PC-3 (cell line): ENCODE data around the gene ETNK2. TPM values are rescaled to one million over a fixed set of nuclear protein-coding genes. Genes with fewer than 3 reads are reported as not detected.

Experiments used
- ATAC-seq: fragments of 200-7000 bp; cut with Tn5 transposase; 2 replicates; pipeline ENCODE4 v1.9.1; 2020; ENCODE audit warnings: mild to moderate bottlenecking, moderate library complexity
- BruUV-seq: library from RNA; stranded (reverse); fragments of 400-500 nt; replicated peaks from 2 replicates; lab custom pipeline; 2021; lab: Mats Ljungman, UMichigan
- CTCF ChIA-PET: fragments of 300-600 bp; sonication (Branson Sonifier 250); formaldehyde crosslinking; loops from one replicate; lab custom pipeline; 2022; ENCODE audit warnings: antibody characterized with exemption; lab: Charles Lee
- POLR2A ChIA-PET: fragments of 300-600 bp; sonication (Branson Sonifier 250); formaldehyde crosslinking; loops from one replicate; lab custom pipeline; 2022; ENCODE audit warnings: antibody characterized with exemption; ENCODE audit not compliant: unreplicated experiment; lab: Charles Lee
- DNase-seq: peaks from one replicate; pipeline ENCODE4 v3.0.0-alpha.2; 2015
- H2AFZ ChIP-seq: fragments of 300-600 bp; sonication (generic); 2 replicates; pipeline ENCODE4 v1.6.0; 2016; ENCODE audit warnings: antibody characterized with exemption, low read length
- H3F3A ChIP-seq: fragments of 300-600 bp; sonication (generic); one replicate; pipeline ENCODE4 v1.6.0; 2017; ENCODE audit warnings: antibody characterized with exemption, low read length, control low read depth, mild to moderate bottlenecking; ENCODE audit not compliant: unreplicated experiment
- H3K27ac ChIP-seq: fragments of 300-600 bp; sonication (generic); 2 replicates; pipeline ENCODE4 v1.5.1; 2016; ENCODE audit warnings: mild to moderate bottlenecking, low read length
- H3K27me3 ChIP-seq: fragments of 300-600 bp; sonication (generic); 2 replicates; pipeline ENCODE4 v1.6.1; 2016; ENCODE audit warnings: low read length, mixed read lengths
- H3K36me3 ChIP-seq: fragments of 300-600 bp; sonication (generic); 2 replicates; pipeline ENCODE4 v1.6.1; 2016; ENCODE audit warnings: low read depth, mixed run types, low read length, mixed read lengths
- H3K4me1 ChIP-seq: fragments of 300-600 bp; sonication (generic); 2 replicates; pipeline ENCODE4 v1.5.1; 2016; ENCODE audit warnings: low read length; ENCODE audit not compliant: insufficient read depth
- H3K4me2 ChIP-seq: fragments of 300-600 bp; sonication (generic); 2 replicates; pipeline ENCODE4 v1.6.0; 2016; ENCODE audit warnings: low read length
- H3K4me3 ChIP-seq: fragments of 300-600 bp; sonication (generic); 2 replicates; pipeline ENCODE4 v1.5.1; 2016; ENCODE audit warnings: mild to moderate bottlenecking, low read length, mixed read lengths
- H3K79me2 ChIP-seq: fragments of 300-600 bp; sonication (generic); 2 replicates; pipeline ENCODE4 v1.6.1; 2017; ENCODE audit warnings: low read length, mixed read lengths
- H3K9ac ChIP-seq: fragments of 300-600 bp; sonication (generic); 2 replicates; pipeline ENCODE4 v1.6.0; 2016; ENCODE audit warnings: mild to moderate bottlenecking, low read length
- H3K9me2 ChIP-seq: fragments of 300-600 bp; sonication (generic); replicated peaks from 2 replicates; pipeline ENCODE4 v1.6.1; 2016; ENCODE audit warnings: mixed run types, low read length, mixed read lengths
- H3K9me3 ChIP-seq: fragments of 300-600 bp; sonication (generic); 2 replicates; pipeline ENCODE4 v1.6.1; 2016; ENCODE audit warnings: low read length, mixed read lengths
- H4K20me1 ChIP-seq: fragments of 300-600 bp; sonication (generic); 2 replicates; pipeline ENCODE4 v1.6.1; 2016; ENCODE audit warnings: low read length, mixed read lengths
- EZH2 ChIP-seq: fragments of 300-600 bp; sonication (generic); IDR thresholded peaks from one replicate; pipeline ENCODE4 v1.6.1; 2017; ENCODE audit warnings: antibody characterized with exemption, mild to moderate bottlenecking, low read length; ENCODE audit not compliant: unreplicated experiment
- EZH2phosphoT487 ChIP-seq: fragments of 300-600 bp; sonication (generic); IDR thresholded peaks from 2 replicates; pipeline ENCODE4 v1.6.1; 2018; ENCODE audit warnings: mild to moderate bottlenecking, antibody characterized with exemption, low read length, borderline replicate concordance
- intact Hi-C: fragments of 100-400 bp; cut with micrococcal nuclease; formaldehyde crosslinking; loops from 2 replicates; pipeline ENCODE4 v1.9.0; 2023
- total RNA-seq: library from RNA; depleted of rRNA; stranded (reverse); fragments of >200 nt; gene quantifications from 2 replicates; pipeline ENCODE4 v1.2.3, GENCODE V29; 2014
- TF ChIP-seq, protein P1 (sequence below): fragments of 300-600 bp; sonication (generic); conservative IDR thresholded peaks from 2 replicates; pipeline ENCODE4 v1.5.1; 2017; ENCODE audit warnings: antibody characterized with exemption, low read depth, mild to moderate bottlenecking, low read length

Gene ETNK2
- total RNA-seq, 1 experiment from 2014 or later: 37.1 TPM

DNA sequence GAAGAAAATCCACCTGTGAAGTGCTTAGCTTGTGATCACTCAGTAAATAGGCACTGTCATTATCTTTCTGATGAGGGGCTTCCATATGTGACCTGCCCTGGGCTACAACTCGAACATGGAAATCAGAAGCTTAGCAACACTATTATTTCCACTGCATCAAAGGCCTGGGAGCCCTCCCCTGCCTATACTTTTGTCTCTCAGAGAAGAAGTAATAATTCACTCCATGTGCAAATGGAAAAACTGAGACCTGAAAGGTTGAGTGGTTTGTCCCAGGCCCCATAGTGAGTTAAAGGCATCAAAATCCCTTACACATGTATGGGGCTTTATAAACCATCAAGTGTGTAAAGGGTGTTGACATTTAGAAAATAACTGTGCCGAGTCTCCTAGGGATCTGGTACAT is 58.1 kb downstream of the ETNK2 start:
- intact Hi-C loops: no loop called here
- Histone ChIP-seq H3K79me2 (peaks cover 100% of the 10 kb centered on the region), H4K20me1 (peaks cover 37% of the 10 kb centered on the region), H3K27ac (no peak overlapping the region), H3K9me2 (no peaks in the 10 kb centered on the region), H3K27me3 (no peaks in the 10 kb centered on the region), H3K36me3 (no peaks in the 10 kb centered on the region), H3K9ac (no peak overlapping the region), H3F3A (no peaks in the 10 kb centered on the region), H2AFZ (no peak overlapping the region), H3K4me3 (no peak overlapping the region), H3K4me2 (no peak overlapping the region), H3K4me1 (peaks cover 27% of the 10 kb centered on the region), H3K9me3 (no peaks in the 10 kb centered on the region)
- ChIA-PET POLR2A (no interaction called here), CTCF (interaction anchor here (1.6 kb wide), 1 partner anchor 35 kb away, joined by 4 read pairs; no protein-coding TSS in a partner anchor)
- ATAC-seq (no peak), DNase-seq (no peak)
- TF ChIP-seq EZH2 (no peak), EZH2phosphoT487 (no peak)
- TF ChIP-seq, protein P1, sequence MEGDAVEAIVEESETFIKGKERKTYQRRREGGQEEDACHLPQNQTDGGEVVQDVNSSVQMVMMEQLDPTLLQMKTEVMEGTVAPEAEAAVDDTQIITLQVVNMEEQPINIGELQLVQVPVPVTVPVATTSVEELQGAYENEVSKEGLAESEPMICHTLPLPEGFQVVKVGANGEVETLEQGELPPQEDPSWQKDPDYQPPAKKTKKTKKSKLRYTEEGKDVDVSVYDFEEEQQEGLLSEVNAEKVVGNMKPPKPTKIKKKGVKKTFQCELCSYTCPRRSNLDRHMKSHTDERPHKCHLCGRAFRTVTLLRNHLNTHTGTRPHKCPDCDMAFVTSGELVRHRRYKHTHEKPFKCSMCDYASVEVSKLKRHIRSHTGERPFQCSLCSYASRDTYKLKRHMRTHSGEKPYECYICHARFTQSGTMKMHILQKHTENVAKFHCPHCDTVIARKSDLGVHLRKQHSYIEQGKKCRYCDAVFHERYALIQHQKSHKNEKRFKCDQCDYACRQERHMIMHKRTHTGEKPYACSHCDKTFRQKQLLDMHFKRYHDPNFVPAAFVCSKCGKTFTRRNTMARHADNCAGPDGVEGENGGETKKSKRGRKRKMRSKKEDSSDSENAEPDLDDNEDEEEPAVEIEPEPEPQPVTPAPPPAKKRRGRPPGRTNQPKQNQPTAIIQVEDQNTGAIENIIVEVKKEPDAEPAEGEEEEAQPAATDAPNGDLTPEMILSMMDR: no peak
- no TSS peak for BruUV-seq

DNA sequence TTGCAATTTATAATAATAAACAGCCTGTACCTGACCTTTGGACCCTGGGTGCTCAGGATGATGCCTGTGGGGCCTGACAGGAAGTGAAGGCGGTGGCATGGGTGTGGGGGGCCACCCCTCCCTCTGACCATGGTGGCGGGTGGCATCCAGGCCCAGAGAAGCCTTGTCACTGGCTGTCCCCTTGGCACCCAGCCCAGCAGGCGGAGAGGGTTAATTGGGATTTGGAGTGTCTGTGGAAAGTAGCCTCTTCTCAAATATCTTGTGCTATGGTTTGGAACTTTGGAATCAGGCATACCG is 58.5 kb downstream of the ETNK2 start:
- intact Hi-C loops: no loop called here
- H3K79me2 ChIP-seq: peaks cover 100% of the 10 kb centered on the region
- no peak overlapping the region for H3K9ac ChIP-seq
- POLR2A ChIA-PET: no interaction called here
- H2AFZ ChIP-seq: no peak overlapping the region
- no peaks in the 10 kb centered on the region for H3K9me3 ChIP-seq
- H3K36me3 ChIP-seq: no peaks in the 10 kb centered on the region
- no peaks in the 10 kb centered on the region for H3K9me2 ChIP-seq
- TF ChIP-seq EZH2: no peak
- TF ChIP-seq EZH2phosphoT487: no peak
- TF ChIP-seq, protein P1: no peak
- H3F3A ChIP-seq: no peaks in the 10 kb centered on the region
- no peaks in the 10 kb centered on the region for H3K27me3 ChIP-seq
- H3K4me1 ChIP-seq: peaks cover 27% of the 10 kb centered on the region
- H4K20me1 ChIP-seq: peaks cover 40% of the 10 kb centered on the region
- no peak overlapping the region for H3K4me3 ChIP-seq
- DNase-seq (no peak), ATAC-seq (no peak)
- no TSS peak for BruUV-seq
- H3K27ac ChIP-seq: no peak overlapping the region
- CTCF ChIA-PET: no interaction called here
- no peak overlapping the region for H3K4me2 ChIP-seq

DNA sequence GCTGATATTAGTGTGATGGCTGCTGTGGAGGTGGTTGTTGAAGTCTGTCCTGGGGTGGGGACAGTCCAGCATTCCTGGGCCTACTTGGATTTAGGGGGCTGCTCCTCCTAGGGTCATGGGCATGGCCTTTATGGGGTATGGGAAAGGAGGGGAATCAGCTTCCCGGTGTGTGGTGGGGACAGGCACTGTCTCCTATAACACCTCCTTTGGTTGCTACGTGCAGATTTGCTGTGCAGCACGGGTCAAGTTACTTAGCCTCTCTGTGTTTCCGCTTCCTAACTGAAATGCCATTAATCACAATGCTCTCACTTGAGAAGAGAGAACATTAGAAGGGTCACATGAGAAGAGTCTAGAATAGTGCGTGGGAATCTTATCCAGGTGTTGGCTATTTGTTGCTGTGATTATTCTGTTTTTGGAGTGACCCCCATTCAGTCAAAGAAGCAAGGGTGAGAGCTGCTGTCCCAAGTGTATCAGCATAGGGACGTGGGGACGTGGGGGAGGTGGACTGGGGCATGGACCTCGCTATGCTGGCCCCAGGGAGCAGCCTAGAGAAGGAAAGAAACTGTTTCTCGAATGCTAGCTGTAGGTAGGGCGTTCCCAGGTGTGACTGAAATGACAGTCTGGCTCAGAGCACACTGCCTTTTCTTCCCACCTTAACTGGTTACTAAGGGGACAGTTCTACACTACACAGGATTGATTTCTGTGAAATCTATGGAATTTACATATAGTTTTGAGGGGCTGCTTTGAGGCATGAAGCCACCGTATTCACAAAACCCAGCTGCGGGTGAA is 59.0 kb downstream of the ETNK2 start:
- no peak overlapping the region for H3K4me2 ChIP-seq
- ATAC-seq: no peak
- H3K4me1 ChIP-seq: peaks cover 27% of the 10 kb centered on the region
- no peak for DNase-seq
- no peaks in the 10 kb centered on the region for H3K27me3 ChIP-seq
- ChIA-PET POLR2A (interaction anchor here (0.6 kb wide), 1 partner anchor 277 kb away, joined by 3 read pairs; no protein-coding TSS in a partner anchor), CTCF (no interaction called here)
- H2AFZ ChIP-seq: no peak overlapping the region
- no peaks in the 10 kb centered on the region for H3K36me3 ChIP-seq
- peaks cover 100% of the 10 kb centered on the region for H3K79me2 ChIP-seq
- H3K9ac ChIP-seq: no peak overlapping the region
- no peak overlapping the region for H3K4me3 ChIP-seq
- TF ChIP-seq EZH2phosphoT487: no peak
- TF ChIP-seq EZH2: no peak
- TF ChIP-seq, protein P1: no peak
- BruUV-seq: no TSS peak
- H3K9me3 ChIP-seq: no peaks in the 10 kb centered on the region
- intact Hi-C loops: no loop called here
- H4K20me1 ChIP-seq: peaks cover 44% of the 10 kb centered on the region
- no peaks in the 10 kb centered on the region for H3K9me2 ChIP-seq
- no peak overlapping the region for H3K27ac ChIP-seq
- no peaks in the 10 kb centered on the region for H3F3A ChIP-seq
